Cardiac muscle cell (in vitro differentiated cells and primary cell): Measurements from ENCODE around the gene CLN6. TPM values are rescaled to one million over a fixed set of nuclear protein-coding genes. Genes with fewer than 3 reads are reported as not detected.
A peak's percentile ranks its signal among the peaks of the same experiment; 100 is the strongest.
"Not testable (repeated sequence)": the region's sequence is repeated elsewhere in the genome, so short reads cannot be mapped to it uniquely, and the experiment has no call there.

Experiments
- DNase-seq, 2 donors: peaks; one replicate each; pipeline versions ENCODE4 v3.0.0 to v3.0.0-alpha.2; 2010 to 2017; ENCODE audit warnings: low read depth in 1 of 2, low spot score in 1 of 2
- H3K27ac ChIP-seq: fragments of 200-600 bp; sonication (generic); 2 replicates; pipeline ENCODE4 v1.5.1; 2016
- H3K27me3 ChIP-seq: fragments of 200-600 bp; sonication (generic); 2 replicates; pipeline ENCODE4 v1.6.0; 2016; ENCODE audit warnings: control low read depth
- H3K36me3 ChIP-seq: fragments of 200-600 bp; sonication (generic); 2 replicates; pipeline ENCODE4 v1.5.1; 2016; ENCODE audit warnings: control low read depth
- H3K4me1 ChIP-seq: fragments of 200-600 bp; sonication (generic); 2 replicates; pipeline ENCODE4 v1.8.1; 2017; ENCODE audit warnings: low read depth, mild to moderate bottlenecking, mixed run types
- H3K4me3 ChIP-seq: fragments of 200-600 bp; sonication (generic); 2 replicates; pipeline ENCODE4 v1.5.1; 2016; ENCODE audit warnings: mild to moderate bottlenecking
- H3K9me3 ChIP-seq: fragments of 200-600 bp; sonication (generic); 2 replicates; pipeline ENCODE4 v1.5.1; 2017; ENCODE audit warnings: low read depth, mild to moderate bottlenecking, control low read depth
- polyA plus RNA-seq: library from polyadenylated mRNA; unstranded; fragments of >200 nt; fragmentation: Nextera tagmentation; extraction: Ambion mirVana; gene quantifications from 2 replicates; pipeline ENCODE4 v1.2.1, GENCODE V29; 2016
- total RNA-seq: library from RNA; depleted of rRNA; stranded (reverse); fragments of >200 nt; gene quantifications from 2 replicates; pipeline ENCODE4 v1.2.3, GENCODE V29; 2016
- TF ChIP-seq, protein P1 (sequence below): IDR thresholded peaks from 2 replicates; pipeline ENCODE4 v1.5.1; 2012; ENCODE audit warnings: low read depth, mild to moderate bottlenecking, low read length

CLN6 gene
- total and polyA plus RNA-seq, 2 experiments from 2014 or later, result 6.6 to 18.5 TPM

GRCh38 chr15:68235022-68235421 is 5.5 kb upstream of the CLN6 start:
- TF ChIP-seq, protein P1, sequence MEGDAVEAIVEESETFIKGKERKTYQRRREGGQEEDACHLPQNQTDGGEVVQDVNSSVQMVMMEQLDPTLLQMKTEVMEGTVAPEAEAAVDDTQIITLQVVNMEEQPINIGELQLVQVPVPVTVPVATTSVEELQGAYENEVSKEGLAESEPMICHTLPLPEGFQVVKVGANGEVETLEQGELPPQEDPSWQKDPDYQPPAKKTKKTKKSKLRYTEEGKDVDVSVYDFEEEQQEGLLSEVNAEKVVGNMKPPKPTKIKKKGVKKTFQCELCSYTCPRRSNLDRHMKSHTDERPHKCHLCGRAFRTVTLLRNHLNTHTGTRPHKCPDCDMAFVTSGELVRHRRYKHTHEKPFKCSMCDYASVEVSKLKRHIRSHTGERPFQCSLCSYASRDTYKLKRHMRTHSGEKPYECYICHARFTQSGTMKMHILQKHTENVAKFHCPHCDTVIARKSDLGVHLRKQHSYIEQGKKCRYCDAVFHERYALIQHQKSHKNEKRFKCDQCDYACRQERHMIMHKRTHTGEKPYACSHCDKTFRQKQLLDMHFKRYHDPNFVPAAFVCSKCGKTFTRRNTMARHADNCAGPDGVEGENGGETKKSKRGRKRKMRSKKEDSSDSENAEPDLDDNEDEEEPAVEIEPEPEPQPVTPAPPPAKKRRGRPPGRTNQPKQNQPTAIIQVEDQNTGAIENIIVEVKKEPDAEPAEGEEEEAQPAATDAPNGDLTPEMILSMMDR, result no peak
- Histone ChIP-seq H3K9me3 (no peaks in the 10 kb centered on the region), H3K27me3 (no peaks in the 10 kb centered on the region), H3K36me3 (no peaks in the 10 kb centered on the region), H3K4me3 (no peak overlapping the region), H3K27ac (no peak overlapping the region), H3K4me1 (peaks cover 5% of the 10 kb centered on the region)
- DNase-seq, result no peak

GRCh38 chr15:68234520-68234919 is 5.0 kb upstream of the CLN6 start:
- not testable (repeated sequence) for H3K4me3 ChIP-seq, H3K9me3 ChIP-seq, H3K4me1 ChIP-seq, H3K36me3 ChIP-seq, H3K27ac ChIP-seq, H3K27me3 ChIP-seq
- DNase-seq, result peak in 1 of 2 donors; percentile 21

DNA sequence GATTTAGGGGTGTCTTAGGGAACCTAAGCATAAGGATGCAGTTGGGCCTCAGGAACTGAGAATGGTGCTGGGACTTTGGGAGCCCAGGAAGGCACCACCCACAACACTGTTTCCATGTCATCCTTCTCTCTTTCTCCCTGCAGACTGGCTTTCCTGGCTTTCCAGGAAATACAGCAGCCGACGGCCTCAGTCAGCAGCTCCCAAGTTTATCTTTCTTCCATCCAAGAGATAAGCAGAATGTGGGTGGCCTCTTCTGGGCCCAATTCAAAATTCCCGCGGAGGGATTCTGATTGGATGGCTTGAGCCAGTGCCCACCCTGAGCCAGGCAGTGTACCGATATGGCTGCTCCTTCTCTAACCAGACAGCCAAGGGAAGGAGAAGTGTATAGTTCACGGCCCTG is 4.5 kb upstream of the CLN6 start:
- no peaks in the 10 kb centered on the region for H3K36me3 ChIP-seq
- H3K27me3 ChIP-seq, result no peaks in the 10 kb centered on the region
- TF ChIP-seq, protein P1, result no peak
- no peak overlapping the region for H3K4me3 ChIP-seq
- peak in 1 of 2 donors; percentile 23 for DNase-seq
- no peaks in the 10 kb centered on the region for H3K9me3 ChIP-seq
- no peak overlapping the region for H3K27ac ChIP-seq
- H3K4me1 ChIP-seq, result peaks cover 5% of the 10 kb centered on the region

DNA sequence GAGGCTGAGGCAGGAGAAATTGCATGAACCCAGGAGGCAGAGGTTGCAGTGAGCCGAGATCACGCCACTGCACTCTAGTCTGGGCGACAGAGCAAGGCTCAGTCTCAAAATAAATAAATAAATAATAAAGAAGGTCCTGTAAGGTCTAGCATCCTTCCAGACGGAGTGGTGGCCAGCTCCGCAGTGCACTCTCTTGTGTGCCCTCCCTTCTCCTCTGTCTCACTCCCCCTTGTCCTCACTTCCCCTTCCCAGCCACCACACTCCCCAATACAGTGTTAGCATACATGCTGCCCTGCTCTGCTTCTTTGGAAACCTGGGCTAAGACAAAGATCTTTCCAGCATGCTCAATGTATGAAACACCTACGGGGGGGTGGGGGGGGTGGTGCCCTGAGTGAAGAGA is 3.4 kb upstream of the CLN6 start:
- Histone ChIP-seq H3K36me3 (no peaks in the 10 kb centered on the region), H3K9me3 (no peaks in the 10 kb centered on the region), H3K27me3 (no peaks in the 10 kb centered on the region), H3K4me1 (peaks cover 5% of the 10 kb centered on the region), H3K27ac (no peak overlapping the region), H3K4me3 (no peak overlapping the region)
- TF ChIP-seq, protein P1, result no peak
- DNase-seq, result no peak

DNA sequence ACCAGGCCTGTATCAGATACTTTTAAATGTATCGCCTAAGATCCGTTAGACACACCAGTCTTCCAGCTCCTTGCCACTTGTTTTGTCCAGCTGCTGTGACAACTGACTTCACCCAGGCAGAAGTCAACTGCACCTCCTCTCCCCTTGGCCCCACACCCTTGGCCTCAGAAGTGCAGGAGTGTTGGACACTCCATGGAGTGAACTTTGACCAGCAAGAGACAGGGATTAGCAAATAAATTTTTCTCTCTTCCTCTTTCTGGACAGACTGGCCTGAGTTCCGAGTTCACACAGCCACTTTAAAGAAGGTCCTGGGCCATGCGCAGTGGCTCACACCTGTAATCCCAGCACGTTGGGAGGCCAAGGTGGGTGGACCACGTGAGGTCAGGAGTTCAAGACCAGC is 2.9 kb upstream of the CLN6 start:
- DNase-seq, result no peak
- Histone ChIP-seq H3K9me3 (no peaks in the 10 kb centered on the region), H3K4me3 (no peak overlapping the region), H3K27me3 (no peaks in the 10 kb centered on the region), H3K36me3 (no peaks in the 10 kb centered on the region), H3K4me1 (peaks cover 5% of the 10 kb centered on the region), H3K27ac (no peak overlapping the region)
- TF ChIP-seq, protein P1, result no peak

DNA sequence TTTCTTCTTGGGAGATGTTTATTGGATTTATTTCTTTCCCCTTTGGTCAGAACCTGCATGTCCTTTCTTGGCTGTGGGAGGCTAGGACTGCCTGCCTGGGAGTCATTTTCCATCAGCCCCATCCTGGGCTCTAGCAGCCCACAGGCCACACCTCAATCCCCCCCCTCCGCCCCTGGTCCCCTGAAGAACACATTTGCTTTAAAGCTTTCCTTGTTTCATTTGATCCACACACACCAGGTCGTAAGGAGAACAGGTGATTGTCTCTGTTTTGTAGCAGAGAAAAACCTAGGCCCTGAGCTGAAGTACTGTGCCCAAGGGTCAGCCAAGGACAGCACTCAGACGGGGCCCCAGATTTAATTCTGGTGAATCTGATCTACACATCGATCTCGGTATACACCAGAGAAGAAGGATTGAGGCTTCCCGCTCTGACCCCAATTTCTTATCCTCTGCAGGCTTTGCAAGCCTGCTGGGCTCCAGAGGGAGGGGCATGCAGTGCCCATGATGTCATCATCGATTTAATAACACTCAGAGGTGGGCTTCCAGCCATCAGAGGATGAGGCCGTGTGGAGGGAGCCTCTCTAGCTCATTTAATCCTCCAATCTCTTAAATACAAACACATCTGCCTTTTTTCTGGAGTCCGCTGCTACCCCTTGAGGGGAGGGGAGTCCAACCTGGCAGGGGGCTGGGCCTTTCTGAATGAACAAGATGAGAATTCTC is 1.7 kb upstream of the CLN6 start:
- DNase-seq, result no peak
- TF ChIP-seq, protein P1, result no peak
- H3K9me3 ChIP-seq, result no peaks in the 10 kb centered on the region
- H3K4me3 ChIP-seq, result no peak overlapping the region
- H3K27me3 ChIP-seq, result no peaks in the 10 kb centered on the region
- H3K4me1 ChIP-seq, result peaks cover 5% of the 10 kb centered on the region
- H3K36me3 ChIP-seq, result no peaks in the 10 kb centered on the region
- H3K27ac ChIP-seq, result no peak overlapping the region
